HG03280 (cell line): ENCODE measurements around the gene CDON.
"Not testable (repeated sequence)": the region's sequence is repeated elsewhere in the genome, so short reads cannot be mapped to it uniquely, and the experiment has no call there.

Experiments
- ATAC-seq: cut with Tn5 transposase; IDR thresholded peaks from one replicate; pipeline ENCODE4 v1.9.1; 2021; ENCODE audit warnings: mild to moderate bottlenecking, moderate library complexity; ENCODE audit not compliant: unreplicated experiment

The CDON gene

DNA sequence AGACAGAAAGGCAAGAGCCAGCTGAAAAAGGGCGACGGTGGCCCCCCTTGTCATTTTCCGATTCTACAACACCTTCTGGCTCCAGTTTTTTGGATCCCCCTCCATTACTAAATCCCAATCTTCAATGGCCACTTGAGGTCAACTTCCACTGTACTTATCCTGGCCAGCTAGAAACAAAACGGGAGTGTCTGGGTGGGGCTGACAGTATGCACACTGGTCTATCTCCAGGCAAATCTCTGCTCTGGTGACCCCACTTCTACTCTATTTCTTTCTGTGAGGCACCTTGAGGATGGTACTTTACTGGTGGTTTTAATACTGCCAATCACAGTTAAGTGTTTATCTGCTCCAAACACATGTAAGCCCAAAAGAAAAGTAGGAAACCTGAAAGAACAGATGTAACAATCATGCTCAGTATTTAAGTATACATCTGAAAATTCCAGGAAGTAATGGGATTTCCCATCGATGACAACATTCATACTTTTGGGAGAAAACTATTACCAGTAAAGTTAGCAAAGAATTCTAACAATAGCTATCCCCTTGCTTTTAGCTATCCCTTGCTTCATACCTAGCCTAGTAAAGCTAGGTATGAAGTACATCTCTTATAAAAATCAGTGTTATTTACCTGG lies 16.0 kb downstream of the CDON start:
- ATAC-seq, result no peak

DNA sequence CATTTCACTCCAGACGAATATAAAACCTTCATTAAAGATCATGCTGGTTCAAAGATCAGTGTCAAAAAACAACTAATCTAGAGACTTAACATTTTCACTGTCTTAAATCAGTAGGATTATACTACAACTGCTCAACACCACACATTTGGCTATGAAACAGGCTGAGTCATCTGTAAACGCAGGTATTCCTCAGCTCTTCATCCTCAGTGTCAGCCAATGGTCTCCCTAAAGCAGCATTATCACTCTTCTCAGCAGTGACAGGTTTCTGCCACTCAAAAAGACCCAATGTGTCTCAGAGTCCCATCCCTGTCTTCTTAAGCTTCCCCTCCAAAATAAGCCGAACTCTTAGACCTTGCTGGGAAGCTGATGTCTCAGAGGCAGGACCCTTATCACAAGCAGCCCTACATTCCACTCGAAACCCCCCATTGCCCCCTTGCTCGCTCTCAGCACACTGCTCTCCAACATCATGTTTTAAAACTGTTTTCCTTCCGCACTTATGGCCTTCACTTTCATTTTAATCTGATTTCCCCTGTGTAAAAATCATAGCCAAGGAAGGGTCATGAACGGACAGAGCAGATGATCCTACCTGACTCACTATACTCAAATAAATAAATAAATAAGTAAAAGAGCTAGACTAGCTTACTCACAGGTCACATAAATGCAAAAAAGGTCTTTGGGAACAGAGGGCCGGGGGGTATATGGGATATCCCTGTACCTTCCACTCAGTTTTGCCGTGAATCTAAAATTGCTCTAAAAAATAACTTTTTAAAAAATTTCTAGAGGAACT lies 23.0 kb downstream of the CDON start:
- no peak for ATAC-seq

DNA sequence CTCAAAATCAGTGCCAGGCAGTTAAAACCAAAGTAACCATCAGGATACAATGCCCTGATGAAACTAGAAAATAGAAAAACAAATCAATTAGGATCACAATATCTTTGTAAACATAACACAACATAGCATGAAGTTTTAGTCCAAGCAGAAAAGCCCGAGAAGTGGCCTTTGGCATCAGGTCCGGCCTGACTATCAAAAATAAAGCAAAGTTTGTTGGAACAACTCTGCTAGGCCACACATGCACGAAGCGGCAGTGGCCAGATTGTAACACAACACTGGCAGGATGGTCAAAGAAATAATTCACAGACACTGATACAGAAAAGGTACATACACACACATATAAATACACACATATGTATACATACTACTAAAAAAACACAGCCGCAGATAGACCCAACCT lies 26.9 kb downstream of the CDON start:
- ATAC-seq, result no peak

DNA sequence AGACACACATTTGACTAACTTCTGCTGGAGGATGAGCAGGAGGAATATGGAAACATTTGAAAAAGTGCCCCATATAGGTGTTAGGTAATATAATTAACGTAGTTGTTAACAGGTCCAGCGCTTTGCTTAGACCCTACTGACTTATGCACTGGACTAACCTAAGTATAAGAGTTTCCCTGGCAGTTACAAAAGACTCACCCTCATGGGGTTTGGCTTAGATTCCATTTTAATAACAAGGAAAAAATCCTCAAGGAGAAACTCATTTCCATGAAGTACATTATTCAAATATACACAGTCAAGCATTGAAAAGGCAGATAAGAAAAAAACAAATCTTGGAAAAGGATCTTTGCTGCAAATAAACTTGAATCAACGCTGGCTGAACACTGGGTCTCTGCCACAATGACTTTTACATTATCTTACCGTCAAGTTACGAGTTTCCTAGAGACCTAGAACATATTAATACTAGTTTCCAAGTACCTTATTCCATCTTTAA lies 27.7 kb downstream of the CDON start:
- no peak for ATAC-seq

DNA sequence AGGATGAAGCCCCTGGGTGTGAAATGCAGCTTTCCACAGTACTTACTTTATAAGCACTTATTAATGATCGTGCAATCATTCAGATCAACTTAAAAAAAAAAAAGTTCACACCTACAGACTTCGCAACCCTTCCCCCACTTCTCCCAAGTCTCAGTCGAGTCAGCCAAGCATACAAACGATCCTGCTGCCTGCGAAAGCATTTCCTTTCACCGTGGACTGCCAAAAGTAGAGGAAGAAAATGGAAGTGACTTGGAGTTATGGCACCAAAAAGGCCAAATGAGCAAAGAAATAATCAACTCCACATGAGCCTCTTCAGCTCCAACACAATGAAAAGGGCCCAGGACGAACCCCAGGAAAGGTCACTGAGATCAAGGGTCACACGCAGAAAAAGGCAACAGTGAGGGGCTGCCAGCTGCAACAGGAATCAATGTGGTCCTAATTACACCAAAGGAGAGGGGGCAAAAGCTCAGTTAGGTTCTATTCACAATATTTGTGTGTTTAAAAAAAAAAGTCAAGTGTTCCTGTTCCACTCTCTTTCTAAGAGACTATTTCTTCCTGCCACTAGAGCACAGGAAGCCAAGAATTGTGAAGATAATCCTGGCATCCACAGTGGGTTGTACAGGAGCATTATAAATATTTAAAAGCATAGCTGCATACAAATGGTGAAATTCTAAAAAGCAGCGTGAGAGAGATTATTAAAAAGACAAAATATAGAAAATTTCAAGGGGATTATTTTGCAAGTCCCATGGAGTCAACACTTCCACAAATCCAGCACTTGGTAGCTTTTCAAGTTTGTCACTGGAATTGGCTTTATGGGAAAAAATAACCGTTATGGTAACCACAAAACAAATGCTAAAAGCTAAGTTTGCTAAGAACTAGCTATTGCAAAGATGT lies 28.4 kb downstream of the CDON start:
- no peak for ATAC-seq

DNA sequence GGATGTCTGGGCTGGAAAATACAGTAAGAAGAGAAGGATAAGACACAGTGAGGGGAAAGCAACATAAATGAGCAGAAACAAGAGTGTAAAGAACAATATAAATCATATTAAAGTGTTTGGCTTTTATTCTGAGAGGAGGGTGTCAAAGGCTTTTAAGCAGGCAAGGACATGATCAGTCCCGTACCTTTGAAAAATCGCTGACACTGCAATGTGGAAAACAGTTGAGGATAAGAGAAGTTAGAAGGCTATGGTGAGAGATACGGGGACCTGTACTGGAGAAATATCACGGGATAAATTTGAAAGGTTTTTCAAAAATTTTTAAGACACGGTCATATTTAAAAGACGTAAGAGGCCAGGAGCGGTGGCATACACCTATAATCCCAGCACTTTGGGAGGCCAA lies 30.3 kb downstream of the CDON start:
- no peak for ATAC-seq

DNA sequence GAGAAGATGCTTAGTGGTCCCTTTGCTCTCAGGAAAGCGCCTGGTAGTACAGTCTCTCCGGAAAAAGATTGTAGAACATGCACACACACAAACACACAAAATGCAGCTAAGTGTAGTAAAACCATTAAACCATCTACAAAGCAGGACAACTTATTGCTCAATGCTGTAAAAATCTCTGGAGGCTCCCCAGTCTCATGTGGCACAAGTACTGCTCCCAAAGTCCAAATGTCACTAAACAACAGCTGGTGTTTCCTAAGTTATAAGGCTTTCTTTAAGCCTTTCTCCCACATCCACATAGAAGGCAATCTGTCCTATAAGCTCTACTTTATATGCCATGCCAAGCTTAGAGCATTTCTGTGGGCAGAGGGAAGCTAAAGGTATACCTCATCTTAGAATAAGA lies 32.9 kb downstream of the CDON start:
- no peak for ATAC-seq

DNA sequence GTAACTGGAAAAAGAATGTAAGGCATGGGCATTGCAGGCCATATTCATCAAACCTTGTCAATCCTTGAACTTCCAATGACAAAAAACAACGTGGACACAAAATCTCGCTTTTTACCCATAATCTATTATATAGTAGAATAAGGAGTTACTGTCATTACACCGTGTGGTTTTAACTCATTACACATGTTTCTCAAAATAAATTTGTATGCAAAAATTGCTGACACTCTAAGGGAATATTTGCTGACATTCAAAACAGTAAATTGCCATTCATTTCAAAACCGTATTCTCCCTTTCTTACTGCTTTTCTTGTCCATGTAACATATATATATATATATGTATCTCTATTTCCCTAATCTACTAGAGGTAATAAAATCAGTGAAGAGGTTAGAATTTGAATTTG lies 33.4 kb downstream of the CDON start:
- ATAC-seq, result no peak

DNA sequence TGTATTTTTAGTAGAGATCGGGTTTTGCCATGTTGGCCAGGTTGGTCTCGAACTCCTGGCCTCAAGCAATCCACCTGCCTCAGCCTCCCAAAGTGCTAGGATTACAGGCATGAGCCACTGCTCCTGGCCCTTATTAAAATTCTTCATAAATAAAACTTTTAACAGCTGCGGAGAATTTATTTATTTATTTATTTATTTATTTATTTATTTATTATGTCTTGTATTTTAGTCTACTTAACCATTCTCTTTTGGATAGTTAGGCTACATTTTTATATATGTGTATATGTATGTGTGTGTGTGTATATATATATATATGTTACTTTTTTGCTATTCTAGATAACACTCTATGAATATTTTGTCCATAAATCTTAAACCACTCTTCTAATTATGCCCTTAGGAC lies 34.1 kb downstream of the CDON start:
- not testable (repeated sequence) for ATAC-seq

DNA sequence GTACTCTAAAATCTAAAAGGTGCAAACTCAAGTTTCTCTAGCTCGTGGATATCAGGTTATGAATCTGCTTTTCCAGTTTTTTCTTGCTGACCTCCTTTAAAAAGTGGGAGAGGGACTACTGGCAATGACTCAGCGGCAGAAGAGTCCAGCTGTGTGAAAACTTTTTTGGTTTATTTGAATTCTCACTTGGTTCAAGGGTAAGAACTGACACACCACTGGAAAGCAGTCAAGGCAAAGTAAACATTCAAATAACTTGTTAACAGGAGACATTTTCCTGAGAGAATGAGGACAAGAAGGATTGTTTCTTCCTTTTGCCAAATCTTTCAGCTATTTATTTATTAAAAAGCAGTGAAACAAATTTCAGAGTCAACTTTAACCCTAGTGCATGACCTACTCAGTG lies 36.1 kb downstream of the CDON start:
- ATAC-seq, result no peak

DNA sequence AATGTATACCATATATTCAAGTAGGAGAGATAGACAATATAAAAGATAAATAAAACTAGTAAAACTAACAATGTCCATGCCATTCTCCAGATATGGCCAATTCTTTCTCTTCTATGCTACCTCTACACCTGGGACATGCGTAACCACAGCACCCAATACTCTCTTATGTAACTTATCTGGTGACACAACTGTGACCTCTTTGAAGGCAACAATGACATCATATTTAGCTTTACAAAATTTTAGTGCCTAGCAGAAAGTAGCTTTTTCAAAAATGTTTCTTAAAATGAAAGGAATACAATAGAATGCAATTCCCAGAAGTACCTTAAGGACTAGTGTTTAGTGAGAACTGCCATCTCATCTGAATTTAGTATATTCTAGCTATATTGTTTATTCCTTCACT lies 36.8 kb downstream of the CDON start:
- no peak for ATAC-seq

DNA sequence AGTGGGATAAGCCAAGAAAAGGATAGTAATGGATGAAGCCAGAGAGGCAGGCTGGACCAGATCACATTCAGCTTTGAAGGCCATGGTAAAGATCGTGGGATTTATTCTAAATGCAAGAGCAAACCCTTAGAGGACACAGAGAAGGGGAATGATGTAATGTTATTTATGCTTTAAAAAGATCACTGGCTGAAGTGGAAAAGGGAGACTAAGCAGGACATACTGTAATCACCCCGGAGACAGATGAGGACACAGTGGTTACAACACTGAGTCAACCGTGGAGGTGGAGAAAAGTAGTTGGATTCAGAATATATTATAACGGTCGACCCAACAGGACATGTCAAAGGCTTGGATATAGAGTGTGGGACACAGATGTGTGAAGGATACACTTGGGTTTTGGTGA lies 38.5 kb downstream of the CDON start:
- ATAC-seq, result no peak

DNA sequence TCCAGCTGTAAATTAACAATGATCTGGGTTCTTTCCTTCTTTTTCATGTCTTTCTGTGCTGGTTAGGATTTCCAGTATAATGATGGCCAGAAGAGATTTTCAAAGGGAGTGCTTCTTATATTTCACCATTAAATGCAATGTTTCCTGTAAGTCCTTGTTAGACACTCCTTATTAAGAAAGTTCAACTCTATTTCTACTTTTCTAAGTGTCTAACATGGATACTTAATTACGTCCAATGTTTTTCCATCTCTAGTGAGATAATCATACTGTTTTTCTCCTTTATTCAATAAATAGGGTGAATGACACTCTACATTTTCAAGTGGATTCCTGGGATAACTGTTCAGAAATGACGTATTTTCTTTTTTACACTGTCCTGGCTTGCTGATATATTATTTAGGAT lies 49.8 kb downstream of the CDON start:
- ATAC-seq, result no peak

DNA sequence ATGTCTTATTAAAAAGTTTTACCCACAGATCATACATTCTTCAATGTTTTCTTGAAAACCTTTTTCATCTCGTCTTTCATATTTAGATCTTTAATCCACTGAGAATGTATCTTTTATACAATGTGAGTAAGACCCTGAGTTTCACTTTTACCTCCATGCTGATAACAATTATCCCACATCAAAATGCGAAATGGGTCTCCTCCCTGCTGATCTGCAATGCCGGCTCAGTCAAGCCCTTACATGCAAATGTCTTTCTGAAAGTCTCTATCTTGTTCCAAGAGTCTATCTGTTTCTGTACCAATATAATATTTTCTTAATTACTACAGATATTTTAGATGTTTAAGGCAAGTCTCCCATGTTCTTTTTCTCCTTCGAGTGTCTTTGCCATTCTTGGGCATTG lies 50.9 kb downstream of the CDON start:
- ATAC-seq, result no peak

DNA sequence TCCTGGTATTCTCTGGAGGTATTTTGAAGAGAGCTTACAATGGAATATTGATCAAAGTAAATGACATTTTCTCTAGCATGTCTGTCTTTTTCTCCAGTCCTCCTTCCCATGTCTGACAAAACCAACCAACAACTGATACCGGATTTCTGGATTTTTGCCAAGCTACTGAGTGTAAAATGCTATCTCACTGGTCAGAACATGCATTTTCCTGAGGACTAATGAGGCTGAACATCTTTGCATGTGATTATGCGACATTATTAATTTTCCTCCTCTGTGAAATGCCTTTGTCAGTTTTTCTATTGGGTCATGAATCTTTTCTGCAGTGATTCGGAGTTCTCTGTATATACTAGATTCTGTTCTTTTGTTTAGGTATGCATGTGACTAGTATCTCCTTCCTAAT lies 51.4 kb downstream of the CDON start:
- no peak for ATAC-seq

DNA sequence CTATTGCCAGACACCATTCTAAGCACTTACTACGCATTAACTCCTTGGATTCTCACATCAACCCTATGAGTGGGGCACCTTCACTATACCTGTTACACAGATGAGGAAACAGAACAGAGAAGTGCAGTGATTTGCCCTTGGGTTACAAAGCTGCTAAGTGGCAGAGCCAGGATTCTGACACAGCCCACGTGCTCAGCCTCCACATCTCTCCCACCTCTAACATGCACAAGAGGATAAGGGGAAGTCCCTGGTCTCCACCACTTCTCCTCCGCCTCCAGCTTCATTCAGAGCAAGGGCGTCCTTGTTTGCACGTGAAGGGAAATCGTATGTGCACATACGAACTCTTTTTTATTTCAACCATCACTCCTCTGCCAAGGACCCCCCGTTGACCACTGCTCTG lies 53.7 kb downstream of the CDON start:
- no peak for ATAC-seq

DNA sequence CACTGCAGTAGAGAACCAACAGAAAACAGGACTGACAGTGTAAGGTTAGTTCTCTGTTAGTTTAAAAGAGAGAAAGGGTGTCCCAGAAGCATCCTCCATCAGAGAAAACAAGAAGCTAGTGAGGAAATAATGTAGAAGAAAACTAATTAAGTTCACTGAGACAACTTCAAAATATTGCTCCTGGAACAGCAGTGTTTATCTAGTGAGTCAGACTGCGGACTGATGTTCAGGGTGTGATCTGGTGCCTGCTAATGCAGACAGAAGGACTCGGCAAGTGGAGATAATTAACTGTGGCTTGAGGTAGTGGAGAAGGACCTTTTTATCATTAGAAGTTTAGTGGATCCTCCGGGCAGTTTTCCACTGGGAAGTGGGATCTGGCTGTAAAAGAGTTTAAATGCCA lies 55.4 kb downstream of the CDON start:
- no peak for ATAC-seq

DNA sequence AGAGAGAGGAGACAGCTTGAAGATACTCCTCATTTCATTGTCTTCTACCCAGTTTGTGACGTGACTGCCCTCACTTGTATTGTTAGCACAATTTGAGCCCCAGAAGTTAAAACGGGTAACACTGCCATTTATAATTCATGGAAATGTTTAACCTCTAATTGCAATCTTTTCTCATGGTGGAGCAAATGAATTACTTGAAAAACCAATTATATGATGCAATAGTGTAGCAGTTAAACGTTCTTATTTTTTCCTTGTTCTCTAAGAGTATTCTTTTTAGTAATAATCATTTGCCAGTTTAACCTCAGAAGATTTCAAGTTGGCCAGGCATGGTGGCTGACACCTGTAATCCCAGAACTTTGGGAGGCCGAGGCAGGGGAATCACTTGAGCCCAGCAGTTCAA lies 56.6 kb downstream of the CDON start:
- ATAC-seq, result no peak

DNA sequence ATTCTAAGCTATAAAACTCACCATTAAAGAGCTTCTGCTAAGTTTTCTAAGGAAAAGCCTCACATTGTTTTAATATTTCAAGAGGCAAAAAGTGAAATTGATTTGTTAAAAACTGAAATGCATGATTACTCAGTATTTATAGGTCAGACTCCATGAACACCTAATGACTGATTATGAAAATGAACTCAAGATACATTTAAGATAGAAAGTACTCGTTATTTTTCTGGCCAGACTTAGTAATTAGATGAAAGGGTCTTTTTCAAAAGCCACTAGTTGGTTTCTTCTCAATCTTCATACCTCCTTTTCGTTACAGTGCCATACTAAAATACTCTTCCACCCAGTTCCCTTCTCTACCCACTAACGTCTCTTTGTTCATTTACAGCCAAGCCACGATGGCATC lies 60.5 kb downstream of the CDON start:
- no peak for ATAC-seq

DNA sequence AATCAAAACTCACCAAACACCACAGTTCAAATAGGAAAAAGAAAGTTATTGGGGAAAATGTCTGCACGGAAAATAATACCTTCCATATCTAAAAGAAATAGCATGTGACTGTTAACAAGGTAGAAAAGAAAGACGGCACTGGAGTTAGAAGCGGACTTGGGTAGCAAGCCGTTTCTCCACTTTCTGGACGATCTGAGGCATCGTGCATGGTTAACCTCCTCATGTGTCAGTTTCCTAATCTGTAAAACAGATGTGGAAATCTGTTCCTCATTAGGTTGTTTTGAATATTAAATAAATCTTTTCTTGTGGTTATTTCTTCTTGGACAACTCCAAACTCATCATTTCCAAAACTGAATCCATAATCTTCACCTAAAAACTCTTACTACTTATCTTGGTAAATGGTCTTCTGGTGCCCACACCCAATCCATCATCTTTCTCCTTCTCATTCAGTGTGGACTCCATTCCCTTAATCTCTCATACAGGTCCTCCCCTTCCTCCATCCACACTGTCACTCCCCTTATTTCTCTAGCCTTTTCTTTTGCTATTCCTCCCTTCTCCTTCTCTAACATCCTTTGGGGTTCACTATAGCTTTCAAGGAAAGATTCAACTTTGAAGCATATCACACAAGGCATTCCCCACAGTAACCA lies 63.3 kb downstream of the CDON start:
- no peak for ATAC-seq

DNA sequence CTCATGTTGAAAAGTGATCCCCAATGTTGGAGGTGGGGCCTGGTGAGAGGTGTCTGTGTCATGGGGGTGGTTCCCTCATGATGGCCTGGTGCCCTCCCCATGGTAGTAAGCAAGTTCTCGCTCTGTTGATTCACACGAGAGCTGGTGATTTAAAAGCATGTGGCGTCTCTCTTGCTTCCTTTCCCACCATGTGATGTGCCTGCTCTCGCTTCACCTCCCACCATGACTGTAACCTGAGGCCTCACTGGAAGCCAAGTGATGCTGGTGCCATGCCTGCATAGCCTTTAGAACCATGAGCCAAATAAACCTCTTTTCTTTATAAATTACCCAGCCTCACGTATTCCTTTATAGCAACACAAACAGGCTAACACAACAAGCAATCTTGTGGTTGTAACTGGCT lies 64.4 kb downstream of the CDON start:
- ATAC-seq, result no peak
